Activated T-helper 17 cell treated with anti-CD3 and anti-CD28 coated beads, Interleukin-2, amount 50 U/mL, for 72 hours (primary cell): Measurements from ENCODE around the gene ACER3. TPM values are rescaled to one million over a fixed set of nuclear protein-coding genes. Genes with fewer than 3 reads are reported as not detected.

ENCODE experiments used
- ATAC-seq: fragments of 150-1000 bp; cut with Tn5 transposase; replicated peaks from 2 replicates; pipeline ENCODE4 v1.10.0; 2021; ENCODE audit warnings: mild to moderate bottlenecking, moderate library complexity
- H3K27ac Mint-ChIP-seq: one replicate; pipeline ENCODE4 v1.8.0; 2022; ENCODE audit warnings: mixed read lengths
- H3K27me3 Mint-ChIP-seq: one replicate; pipeline ENCODE4 v1.8.0; 2022; ENCODE audit warnings: mixed read lengths
- H3K36me3 Mint-ChIP-seq: one replicate; pipeline ENCODE4 v1.8.0; 2022; ENCODE audit warnings: low read depth, mild to moderate bottlenecking, mixed read lengths
- H3K4me1 Mint-ChIP-seq: one replicate; pipeline ENCODE4 v1.8.0; 2022; ENCODE audit warnings: mixed read lengths
- H3K4me3 Mint-ChIP-seq: one replicate; pipeline ENCODE4 v1.8.0; 2022; ENCODE audit warnings: mild to moderate bottlenecking, mixed read lengths
- H3K9me3 Mint-ChIP-seq: one replicate; pipeline ENCODE4 v1.8.0; 2022; ENCODE audit warnings: mixed read lengths
- total RNA-seq, 2 donors: library from RNA; stranded (reverse); gene quantifications; one replicate each; pipeline ENCODE4 v1.2.3, GENCODE V29; 2022

ACER3 gene
- total RNA-seq, 2 donors from 2014 or later: 13.0 to 17.0 TPM

DNA sequence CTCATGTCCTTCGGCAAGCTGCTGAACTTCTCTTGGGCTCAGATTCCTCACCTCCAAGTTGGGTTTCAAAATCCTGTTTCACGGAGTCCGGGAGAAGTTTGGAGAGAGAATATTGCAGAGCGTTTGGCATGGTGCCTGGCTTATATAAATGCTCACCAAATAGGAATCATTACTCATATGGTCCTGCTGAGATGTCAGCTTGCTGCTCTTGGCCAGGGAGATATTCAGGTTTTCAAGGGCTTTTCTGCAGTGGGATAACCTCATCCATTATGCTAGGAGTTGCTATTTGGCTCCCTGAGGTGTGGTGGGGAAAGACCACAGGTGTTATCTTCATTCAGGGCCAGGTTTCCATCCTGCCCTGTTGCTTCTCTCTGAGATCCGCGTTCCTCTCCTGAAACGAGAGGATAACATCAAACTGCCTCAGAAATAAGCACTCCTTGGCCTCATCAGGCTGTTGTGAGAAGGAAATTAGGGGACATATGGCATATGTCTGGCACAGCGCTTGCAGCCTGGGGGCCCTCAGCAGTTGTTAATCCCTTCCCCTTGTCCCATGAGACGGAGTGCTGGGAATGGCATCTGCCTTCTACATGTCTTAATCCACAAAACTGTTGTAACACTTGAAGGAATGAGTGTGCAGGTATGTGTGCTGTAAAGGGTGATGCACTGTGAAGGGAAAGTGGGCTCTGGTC, 29.9 kb upstream of the ACER3 start:
- peaks cover 9% of the 10 kb centered on the region for H3K27me3 Mint-ChIP-seq
- H3K27ac Mint-ChIP-seq: no peak overlapping the region
- no peak for ATAC-seq
- H3K36me3 Mint-ChIP-seq: no peaks in the 10 kb centered on the region
- no peak overlapping the region for H3K4me3 Mint-ChIP-seq
- H3K9me3 Mint-ChIP-seq: no peaks in the 10 kb centered on the region
- no peaks in the 10 kb centered on the region for H3K4me1 Mint-ChIP-seq

GRCh38 chr11:76831686-76832310, 28.9 kb upstream of the ACER3 start:
- Mint-ChIP-seq H3K9me3 (no peaks in the 10 kb centered on the region), H3K4me1 (no peaks in the 10 kb centered on the region), H3K27me3 (peaks cover 9% of the 10 kb centered on the region), H3K4me3 (no peak overlapping the region), H3K27ac (no peak overlapping the region), H3K36me3 (no peaks in the 10 kb centered on the region)
- ATAC-seq: no peak

DNA sequence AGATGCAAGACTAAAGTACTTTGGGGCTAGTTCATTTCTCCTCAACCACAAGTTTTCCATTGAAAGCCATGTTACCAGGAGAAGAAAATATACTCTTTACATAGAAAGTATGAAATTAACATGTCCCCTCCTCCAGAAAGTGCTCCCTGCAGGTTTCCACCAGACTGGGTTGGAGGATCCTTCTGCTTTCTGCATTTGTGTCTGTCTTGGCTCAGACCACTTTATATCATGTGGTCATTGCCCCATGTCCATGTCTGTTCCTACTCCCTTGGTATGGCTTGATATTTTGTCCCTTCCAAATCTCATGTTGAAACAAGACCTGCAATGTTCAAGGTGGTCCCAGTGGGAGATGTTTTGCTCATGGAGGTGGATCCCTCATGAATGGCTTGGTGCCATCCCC, 28.4 kb upstream of the ACER3 start:
- ATAC-seq: no peak
- H3K36me3 Mint-ChIP-seq: no peaks in the 10 kb centered on the region
- H3K4me3 Mint-ChIP-seq: no peak overlapping the region
- H3K4me1 Mint-ChIP-seq: no peaks in the 10 kb centered on the region
- no peak overlapping the region for H3K27ac Mint-ChIP-seq
- H3K27me3 Mint-ChIP-seq: peaks cover 9% of the 10 kb centered on the region
- H3K9me3 Mint-ChIP-seq: no peaks in the 10 kb centered on the region

GRCh38 chr11:76834151-76834550, 26.6 kb upstream of the ACER3 start:
- Mint-ChIP-seq H3K4me1 (no peaks in the 10 kb centered on the region), H3K9me3 (no peaks in the 10 kb centered on the region), H3K27ac (no peak overlapping the region), H3K36me3 (no peaks in the 10 kb centered on the region), H3K27me3 (peaks cover 11% of the 10 kb centered on the region), H3K4me3 (no peak overlapping the region)
- no peak for ATAC-seq

DNA sequence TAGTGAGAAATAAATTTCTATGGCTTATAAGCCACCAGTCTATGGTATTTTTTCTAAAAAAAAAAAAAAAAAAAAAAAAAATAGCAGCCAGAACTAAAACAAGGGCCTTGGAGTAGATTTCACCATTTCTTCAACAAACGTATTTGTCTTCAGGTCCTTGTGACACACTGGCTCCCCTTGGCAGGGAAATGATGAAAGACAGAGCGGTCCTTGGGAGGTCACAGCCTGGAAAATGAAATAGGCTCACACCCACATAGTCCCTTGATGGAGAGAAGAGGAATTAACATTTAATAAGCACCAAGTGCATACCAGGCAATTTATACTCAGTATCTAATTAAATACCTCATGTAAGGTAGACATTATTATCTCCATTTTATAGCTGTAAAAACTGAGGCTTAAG, 25.7 kb upstream of the ACER3 start:
- H3K27me3 Mint-ChIP-seq: peaks cover 18% of the 10 kb centered on the region
- no peak overlapping the region for H3K27ac Mint-ChIP-seq
- no peak overlapping the region for H3K4me3 Mint-ChIP-seq
- no peak for ATAC-seq
- H3K9me3 Mint-ChIP-seq: no peaks in the 10 kb centered on the region
- H3K4me1 Mint-ChIP-seq: no peaks in the 10 kb centered on the region
- no peaks in the 10 kb centered on the region for H3K36me3 Mint-ChIP-seq

DNA sequence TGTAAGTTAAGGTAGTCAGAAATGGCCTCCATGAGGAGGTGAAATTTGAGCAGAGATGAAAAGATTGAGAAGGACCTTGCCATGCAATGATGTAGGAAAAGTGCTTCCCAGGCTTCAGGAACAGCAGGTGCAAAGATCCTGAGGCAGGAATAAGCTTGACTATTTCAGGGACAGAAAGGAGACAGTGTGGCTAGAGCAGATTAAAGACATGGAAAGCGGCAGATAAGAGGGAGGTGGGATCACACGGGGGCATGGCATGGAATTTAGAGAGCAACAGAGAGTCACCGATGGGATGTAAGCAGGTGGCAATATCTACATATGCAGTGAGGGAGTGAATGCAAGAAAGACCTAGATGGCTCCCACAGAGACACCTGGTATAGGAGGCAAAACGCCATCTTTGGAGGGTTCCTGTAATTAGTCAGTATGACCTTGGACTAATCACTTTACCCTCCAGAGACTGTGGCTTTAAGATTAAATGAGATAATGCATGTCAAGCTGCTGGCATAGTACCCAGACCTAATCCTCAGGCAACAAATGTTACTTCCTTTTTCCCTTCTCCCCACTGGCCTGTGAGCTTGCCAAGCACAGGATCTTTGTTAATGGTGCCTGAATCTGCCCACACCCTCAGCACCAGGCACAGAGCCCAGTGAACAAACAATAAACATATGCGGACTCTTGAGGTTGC, 24.6 kb upstream of the ACER3 start:
- no peak for ATAC-seq
- Mint-ChIP-seq H3K4me1 (no peaks in the 10 kb centered on the region), H3K4me3 (no peak overlapping the region), H3K27ac (no peak overlapping the region), H3K36me3 (no peaks in the 10 kb centered on the region), H3K9me3 (no peaks in the 10 kb centered on the region), H3K27me3 (peaks cover 21% of the 10 kb centered on the region)

GRCh38 chr11:76836613-76837291, 24.0 kb upstream of the ACER3 start:
- no peak for ATAC-seq
- Mint-ChIP-seq H3K4me1 (no peaks in the 10 kb centered on the region), H3K27me3 (peaks cover 24% of the 10 kb centered on the region), H3K4me3 (no peak overlapping the region), H3K27ac (no peak overlapping the region), H3K9me3 (no peaks in the 10 kb centered on the region), H3K36me3 (no peaks in the 10 kb centered on the region)

- H3K4me3 Mint-ChIP-seq: no peak overlapping the region
- no peaks in the 10 kb centered on the region for H3K36me3 Mint-ChIP-seq
- no peaks in the 10 kb centered on the region for H3K9me3 Mint-ChIP-seq
- peaks cover 28% of the 10 kb centered on the region for H3K27me3 Mint-ChIP-seq
- H3K4me1 Mint-ChIP-seq: no peaks in the 10 kb centered on the region
- ATAC-seq: no peak
- H3K27ac Mint-ChIP-seq: no peak overlapping the region
Measured at GRCh38 chr11:76837696-76838677, 22.7 kb upstream of the ACER3 start.

GRCh38 chr11:76838678-76839068, 22.0 kb upstream of the ACER3 start:
- Mint-ChIP-seq H3K27ac (no peak overlapping the region), H3K27me3 (peaks cover 30% of the 10 kb centered on the region), H3K9me3 (no peaks in the 10 kb centered on the region), H3K36me3 (no peaks in the 10 kb centered on the region), H3K4me3 (no peak overlapping the region), H3K4me1 (no peaks in the 10 kb centered on the region)
- no peak for ATAC-seq

GRCh38 chr11:76839311-76839710, 21.4 kb upstream of the ACER3 start:
- H3K27ac Mint-ChIP-seq: no peak overlapping the region
- peaks cover 32% of the 10 kb centered on the region for H3K27me3 Mint-ChIP-seq
- H3K4me3 Mint-ChIP-seq: no peak overlapping the region
- no peak for ATAC-seq
- H3K36me3 Mint-ChIP-seq: no peaks in the 10 kb centered on the region
- no peaks in the 10 kb centered on the region for H3K4me1 Mint-ChIP-seq
- H3K9me3 Mint-ChIP-seq: no peaks in the 10 kb centered on the region

GRCh38 chr11:76841923-76842452, 18.7 kb upstream of the ACER3 start:
- peaks cover 38% of the 10 kb centered on the region for H3K27me3 Mint-ChIP-seq
- no peaks in the 10 kb centered on the region for H3K4me1 Mint-ChIP-seq
- H3K9me3 Mint-ChIP-seq: no peaks in the 10 kb centered on the region
- no peak for ATAC-seq
- H3K27ac Mint-ChIP-seq: no peak overlapping the region
- no peak overlapping the region for H3K4me3 Mint-ChIP-seq
- H3K36me3 Mint-ChIP-seq: no peaks in the 10 kb centered on the region

- no peaks in the 10 kb centered on the region for H3K9me3 Mint-ChIP-seq
- H3K27ac Mint-ChIP-seq: no peak overlapping the region
Measured at GRCh38 chr11:76843907-76844306, 16.8 kb upstream of the ACER3 start.

GRCh38 chr11:76844511-76844910, 16.2 kb upstream of the ACER3 start:
- ATAC-seq: no peak
- Mint-ChIP-seq H3K27ac (no peak overlapping the region), H3K36me3 (no peaks in the 10 kb centered on the region), H3K4me1 (no peaks in the 10 kb centered on the region), H3K9me3 (no peaks in the 10 kb centered on the region), H3K27me3 (peaks cover 41% of the 10 kb centered on the region), H3K4me3 (no peak overlapping the region)

More at GRCh38 chr11:76843907-76844306, 16.8 kb upstream of the ACER3 start:
- H3K27me3 Mint-ChIP-seq: peaks cover 44% of the 10 kb centered on the region
- H3K4me3 Mint-ChIP-seq: no peak overlapping the region
- H3K4me1 Mint-ChIP-seq: no peaks in the 10 kb centered on the region
- ATAC-seq: no peak
- no peaks in the 10 kb centered on the region for H3K36me3 Mint-ChIP-seq

GRCh38 chr11:76845069-76845468, 15.6 kb upstream of the ACER3 start:
- Mint-ChIP-seq H3K4me1 (no peaks in the 10 kb centered on the region), H3K36me3 (no peaks in the 10 kb centered on the region), H3K27me3 (peaks cover 39% of the 10 kb centered on the region), H3K27ac (no peak overlapping the region), H3K9me3 (no peaks in the 10 kb centered on the region), H3K4me3 (no peak overlapping the region)
- no peak for ATAC-seq
